ENCODE data around the gene TMEM74B.
"Not testable (repeated sequence)": the region's sequence is repeated elsewhere in the genome, so short reads cannot be mapped to it uniquely, and the experiment has no call there.

TMEM74B gene

GRCh38 chr20:1184638-1185315 lies at the start of gene TMEM74B:
Gene TMEM74B (minus strand): TSS chr20:1184981. CDS start chr20:1183801, 1,180 bp downstream.
- DNase-seq, result no peak

- DNase-seq, result no peak
Measured at GRCh38 chr20:1232286-1233111, 47.7 kb upstream of the TMEM74B start.

GRCh38 chr20:1229541-1229940 lies 44.8 kb upstream of the TMEM74B start:
- DNase-seq, result no peak

GRCh38 chr20:1225783-1226654 lies 41.2 kb upstream of the TMEM74B start, which contains the start of gene RAD21L1:
Gene RAD21L1 (plus strand): TSS chr20:1226044. CDS start chr20:1228454, 2,410 bp downstream.
- no peak for DNase-seq

- no peak for DNase-seq
Measured at GRCh38 chr20:1225263-1225782, 40.5 kb upstream of the TMEM74B start.

GRCh38 chr20:1224205-1224890 lies 39.6 kb upstream of the TMEM74B start:
- DNase-seq, result no peak

- DNase-seq, result not testable (repeated sequence)
Measured at GRCh38 chr20:1222750-1223149, 38.0 kb upstream of the TMEM74B start.

GRCh38 chr20:1216527-1217427 lies 32.0 kb upstream of the TMEM74B start:
- not testable (repeated sequence) for DNase-seq

GRCh38 chr20:1215386-1216170 lies 30.8 kb upstream of the TMEM74B start:
- DNase-seq, result no peak

GRCh38 chr20:1214838-1215261 lies 30.1 kb upstream of the TMEM74B start:
- no peak for DNase-seq

GRCh38 chr20:1212607-1213396 lies 28.0 kb upstream of the TMEM74B start:
- peak; percentile 23 for DNase-seq

- no peak for DNase-seq
Measured at GRCh38 chr20:1212023-1212422, 27.2 kb upstream of the TMEM74B start.

GRCh38 chr20:1210501-1210900 lies 25.7 kb upstream of the TMEM74B start:
- DNase-seq, result no peak

- no peak for DNase-seq
Measured at GRCh38 chr20:1209447-1210387, 24.9 kb upstream of the TMEM74B start.

GRCh38 chr20:1207293-1207878 lies 22.6 kb upstream of the TMEM74B start:
- no peak for DNase-seq

GRCh38 chr20:1206366-1207148 lies 21.8 kb upstream of the TMEM74B start:
- DNase-seq, result no peak

- DNase-seq, result no peak
Measured at GRCh38 chr20:1205802-1206201, 21.0 kb upstream of the TMEM74B start.
